AG09309 (cell line): ENCODE results near the gene APOL3.
"Not testable (repeated sequence)": the region's sequence is repeated elsewhere in the genome, so short reads cannot be mapped to it uniquely, and the experiment has no call there.

Experiments
- DNase-seq: peaks from one replicate; pipeline ENCODE4 v3.0.0-alpha.2; 2010; ENCODE audit warnings: low read depth
- H3K4me3 ChIP-seq: 2 replicates; pipeline ENCODE4 v1.5.1; 2011; ENCODE audit warnings: mild to moderate bottlenecking, low read depth, low read length, moderate library complexity; ENCODE audit not compliant: control insufficient read depth
- CTCF ChIP-seq: IDR thresholded peaks from 2 replicates; pipeline ENCODE4 v1.5.1; 2011; ENCODE audit warnings: mild to moderate bottlenecking, low read depth, low read length, inconsistent platforms; ENCODE audit not compliant: insufficient read depth, control insufficient read depth; ENCODE audit errors: missing control alignments

The APOL3 gene

GRCh38 chr22:36204001-36204631 is 43.6 kb upstream of the APOL3 start:
- H3K4me3 ChIP-seq = no peak overlapping the region
- no peak for DNase-seq
- no peak for TF ChIP-seq CTCF

GRCh38 chr22:36203441-36203840 is 42.9 kb upstream of the APOL3 start:
- not testable (repeated sequence) for H3K4me3 ChIP-seq, DNase-seq

DNA sequence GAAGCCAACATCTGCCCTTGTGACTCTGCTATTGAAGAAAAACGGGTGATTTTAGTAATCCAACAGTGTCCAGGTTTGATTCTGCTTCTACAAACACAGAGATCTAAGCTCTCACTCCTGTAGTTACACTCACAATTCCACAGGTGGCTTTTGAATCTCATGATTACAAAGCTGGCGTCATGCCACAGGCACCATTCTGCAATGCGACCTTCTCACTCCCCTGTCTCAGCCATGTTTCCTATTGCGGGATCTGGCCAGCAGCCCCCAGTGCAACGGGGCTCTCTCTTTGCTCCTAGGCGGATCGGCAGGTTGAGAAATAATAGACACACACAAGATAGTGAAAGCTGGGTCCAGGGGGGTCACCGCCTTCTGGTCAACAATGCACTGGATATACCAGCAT is 42.4 kb upstream of the APOL3 start:
- not testable (repeated sequence) for DNase-seq, H3K4me3 ChIP-seq

DNA sequence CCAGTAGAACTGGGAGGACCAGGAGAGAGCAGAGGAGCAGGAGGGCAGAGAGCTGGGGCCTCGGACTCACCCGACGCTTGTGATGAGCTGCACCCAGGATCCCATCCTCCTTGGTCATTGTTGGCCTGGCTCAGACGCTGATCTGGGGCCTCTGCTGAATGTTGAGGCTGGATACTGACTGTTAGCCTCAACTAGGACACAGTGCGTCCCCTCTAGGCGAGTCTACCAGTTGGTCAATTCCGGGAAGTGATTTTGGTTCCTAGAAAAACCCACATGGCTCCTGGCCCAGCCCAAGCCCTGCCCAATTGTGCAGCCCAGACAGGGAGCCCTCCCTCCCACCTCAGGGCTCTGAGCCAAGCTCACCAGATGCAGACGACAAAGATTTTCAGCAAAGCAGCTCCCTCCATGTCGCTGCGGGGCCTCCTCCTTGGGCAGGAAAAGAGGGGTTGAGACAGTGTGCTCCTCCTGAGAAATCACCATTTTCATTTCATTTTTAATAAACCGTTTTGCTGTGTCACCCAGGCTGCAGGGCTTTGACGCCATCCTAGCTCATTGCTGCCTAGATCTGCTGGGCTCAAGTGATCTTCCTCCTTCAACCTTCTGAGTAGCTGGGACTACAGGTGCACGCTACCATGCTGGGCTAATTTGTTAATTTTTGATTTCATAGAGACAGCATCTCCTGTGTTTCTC is 41.2 kb upstream of the APOL3 start, which contains the start of gene APOL4:
Gene APOL4 (minus strand): TSS at position 180 of the 690 bp plus-strand sequence. CDS start 75 bp downstream, at position 105.
- no peak for DNase-seq
- H3K4me3 ChIP-seq = no peak within 1 kb of the TSS
- no peak for TF ChIP-seq CTCF

GRCh38 chr22:36201025-36201424 is 40.5 kb upstream of the APOL3 start:
- H3K4me3 ChIP-seq, DNase-seq: not testable (repeated sequence)

DNA sequence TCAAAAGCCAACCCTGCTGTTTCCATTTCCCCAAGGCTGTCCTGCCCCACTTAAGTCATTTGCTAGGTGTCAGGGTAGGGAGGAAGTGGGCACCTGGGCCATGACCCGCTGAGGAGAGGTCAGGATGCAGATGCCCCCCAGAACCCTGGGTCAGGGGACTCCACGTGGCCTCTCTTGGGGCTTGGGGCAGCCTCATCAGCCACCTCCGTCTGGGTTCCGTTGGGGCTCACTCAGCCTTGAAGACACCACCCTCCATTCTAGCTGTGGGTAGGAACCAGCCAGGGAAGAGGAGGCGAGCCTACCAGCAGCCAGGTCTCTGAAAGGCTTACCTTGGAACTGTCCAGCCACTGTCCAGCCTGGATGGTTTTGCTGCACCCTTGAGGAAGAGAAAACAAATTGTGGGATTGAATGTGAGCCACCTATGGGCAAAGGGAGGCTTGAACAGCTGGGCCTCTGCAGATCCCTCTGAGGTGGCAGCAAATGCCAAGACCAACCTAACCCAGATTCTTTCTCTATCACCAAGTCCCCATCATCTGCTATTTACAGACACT is 38.5 kb upstream of the APOL3 start:
- DNase-seq = no peak
- no peak overlapping the region for H3K4me3 ChIP-seq
- TF ChIP-seq CTCF = peak; percentile 9

GRCh38 chr22:36198536-36198935 is 38.0 kb upstream of the APOL3 start:
- DNase-seq = no peak
- TF ChIP-seq CTCF = no peak
- H3K4me3 ChIP-seq = no peak overlapping the region

GRCh38 chr22:36197514-36198146 is 37.1 kb upstream of the APOL3 start:
- TF ChIP-seq CTCF = no peak
- DNase-seq = no peak
- H3K4me3 ChIP-seq = no peak overlapping the region
